ENCODE data around the gene MAP3K1.

DNA sequence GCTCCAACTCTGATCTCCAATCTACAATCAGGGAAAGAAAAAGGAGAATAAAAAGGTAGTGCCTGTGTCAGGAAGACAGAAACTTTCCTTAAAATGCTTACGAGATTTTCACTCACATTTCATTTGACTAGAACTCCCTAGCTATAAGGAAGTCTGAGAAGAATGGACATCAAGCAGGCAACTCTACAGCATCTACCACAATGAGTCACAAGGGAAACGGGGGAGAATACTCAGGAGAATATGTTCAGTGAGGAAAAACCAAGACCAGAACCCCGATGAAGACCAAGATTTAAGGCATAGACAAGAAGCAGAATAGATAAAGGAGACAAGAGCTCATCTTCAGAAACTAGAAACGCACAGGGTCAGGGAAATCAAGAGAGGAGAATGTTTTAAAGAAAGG is 85.0 kb downstream of the MAP3K1 start:
- TF ChIP-seq EZH2phosphoT487 (IDR thresholded peaks at IDR 0.05; ENCODE audit: low read depth), result no peak
- TF ChIP-seq, protein P1, sequence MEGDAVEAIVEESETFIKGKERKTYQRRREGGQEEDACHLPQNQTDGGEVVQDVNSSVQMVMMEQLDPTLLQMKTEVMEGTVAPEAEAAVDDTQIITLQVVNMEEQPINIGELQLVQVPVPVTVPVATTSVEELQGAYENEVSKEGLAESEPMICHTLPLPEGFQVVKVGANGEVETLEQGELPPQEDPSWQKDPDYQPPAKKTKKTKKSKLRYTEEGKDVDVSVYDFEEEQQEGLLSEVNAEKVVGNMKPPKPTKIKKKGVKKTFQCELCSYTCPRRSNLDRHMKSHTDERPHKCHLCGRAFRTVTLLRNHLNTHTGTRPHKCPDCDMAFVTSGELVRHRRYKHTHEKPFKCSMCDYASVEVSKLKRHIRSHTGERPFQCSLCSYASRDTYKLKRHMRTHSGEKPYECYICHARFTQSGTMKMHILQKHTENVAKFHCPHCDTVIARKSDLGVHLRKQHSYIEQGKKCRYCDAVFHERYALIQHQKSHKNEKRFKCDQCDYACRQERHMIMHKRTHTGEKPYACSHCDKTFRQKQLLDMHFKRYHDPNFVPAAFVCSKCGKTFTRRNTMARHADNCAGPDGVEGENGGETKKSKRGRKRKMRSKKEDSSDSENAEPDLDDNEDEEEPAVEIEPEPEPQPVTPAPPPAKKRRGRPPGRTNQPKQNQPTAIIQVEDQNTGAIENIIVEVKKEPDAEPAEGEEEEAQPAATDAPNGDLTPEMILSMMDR (IDR thresholded peaks at IDR 0.05; ENCODE audit: low read depth, low read length), result no peak

Measured in OCI-LY3 (cell line).